NCI-H82 treated with DMSO at 0.1 percent for 48 hours (cell line): ENCODE data around the gene MACROH2A1.

ENCODE experiments used
- DNase-seq: peaks from one replicate; lab custom pipeline; 2025; ENCODE audit not compliant: unreplicated experiment; lab: John Stamatoyannopoulos, UW

MACROH2A1 gene

GRCh38 chr5:135335031-135335828 is 63.8 kb downstream of the MACROH2A1 start:
- DNase-seq, result no peak

DNA sequence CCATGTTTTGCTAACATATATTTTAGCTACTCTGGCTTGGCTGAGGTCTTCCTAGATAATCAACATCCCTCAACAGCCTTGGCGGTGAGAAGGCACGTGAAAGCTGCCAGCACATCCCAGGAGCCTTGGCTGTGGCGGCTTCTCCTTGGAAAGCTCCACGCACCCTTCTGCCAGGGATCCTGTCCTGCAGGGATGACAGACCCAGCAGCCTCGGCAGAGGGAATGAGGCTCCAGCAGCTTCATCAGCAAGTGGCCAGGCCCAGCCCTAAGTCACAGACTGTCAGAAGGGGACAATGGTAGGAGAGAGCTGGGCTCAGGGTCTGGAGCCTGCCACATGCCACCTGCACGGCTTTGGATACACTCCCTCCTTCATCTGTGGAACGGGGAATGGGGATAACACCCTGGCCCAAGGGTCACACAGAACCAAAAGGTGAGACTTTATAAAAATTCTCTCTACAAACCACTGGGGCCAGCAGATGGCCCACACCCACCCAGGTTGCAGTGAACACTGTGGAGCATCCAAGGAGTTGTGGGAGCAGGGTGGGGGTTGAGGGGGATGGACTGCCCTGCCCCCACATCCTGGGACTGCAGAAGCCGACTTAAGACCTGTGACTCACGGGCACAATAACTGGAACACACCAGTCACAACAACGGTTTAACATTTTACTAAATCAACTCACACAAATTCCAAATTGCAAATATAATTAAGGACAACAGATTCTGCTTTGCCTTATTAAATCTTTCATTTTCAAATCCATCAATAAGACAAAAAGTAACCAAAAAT is 65.1 kb downstream of the MACROH2A1 start:
- no peak for DNase-seq

DNA sequence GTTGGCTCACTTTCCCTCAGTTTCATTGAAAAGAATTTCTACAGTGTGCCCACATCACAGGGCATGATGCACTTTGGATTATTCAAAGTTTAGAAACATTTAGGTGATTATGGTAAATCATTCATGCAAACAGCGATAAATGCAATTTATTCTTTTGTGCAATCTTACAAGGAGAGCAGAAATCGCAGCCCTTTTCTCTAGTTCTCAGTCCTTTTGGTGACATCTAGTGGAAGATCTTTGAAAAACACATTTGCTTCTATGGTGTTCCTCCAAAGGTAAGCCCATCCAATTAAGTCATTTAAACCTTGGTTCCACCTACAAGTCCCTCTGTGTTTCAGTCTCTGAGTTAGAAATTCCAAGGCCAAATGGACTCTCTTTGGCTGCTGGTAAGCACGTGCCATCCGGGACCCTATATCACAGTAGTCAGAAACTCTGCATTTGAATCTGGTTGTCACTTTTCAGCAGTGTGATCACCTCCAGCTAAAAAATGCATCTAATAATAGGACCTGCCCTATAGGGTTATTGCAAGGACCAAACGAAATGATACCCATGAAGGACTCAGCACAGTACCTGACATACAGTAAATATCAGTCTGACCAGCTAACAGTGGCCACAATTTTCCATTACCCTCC is 66.4 kb downstream of the MACROH2A1 start:
- peak; percentile 54 for DNase-seq

DNA sequence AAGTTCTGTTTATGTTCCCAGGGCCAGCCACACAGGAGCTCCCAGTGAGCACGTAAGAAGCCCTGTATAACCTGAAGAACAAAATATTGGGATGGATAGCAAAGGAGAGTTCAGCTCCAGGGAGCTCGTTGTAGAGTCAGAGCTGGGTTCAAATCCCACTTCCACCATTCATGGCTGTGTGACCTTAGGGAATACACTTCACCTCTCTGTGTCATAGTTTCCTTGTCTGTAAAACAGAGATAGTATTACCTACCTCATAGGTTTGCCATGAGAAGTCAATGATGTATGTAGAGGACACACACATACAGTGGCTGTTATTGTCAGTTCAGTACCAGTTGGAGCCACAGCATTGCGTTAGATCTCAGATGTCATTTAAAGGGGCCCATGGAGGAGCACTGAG is 67.4 kb downstream of the MACROH2A1 start:
- no peak for DNase-seq

DNA sequence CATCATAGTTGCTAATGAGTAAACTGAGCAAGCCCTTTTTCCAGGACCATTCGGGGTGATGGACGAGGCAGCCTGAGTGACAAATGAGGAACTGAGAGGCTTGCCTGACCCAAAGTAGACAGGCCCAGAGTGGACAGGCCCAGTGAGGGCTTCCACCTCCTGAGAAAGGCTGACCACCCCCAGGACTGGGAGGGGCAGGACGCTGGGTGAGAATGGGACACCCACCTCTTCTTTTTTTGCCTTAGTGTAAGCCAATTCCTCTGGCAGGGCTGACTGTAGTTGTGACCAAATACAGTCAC is 68.3 kb downstream of the MACROH2A1 start:
- DNase-seq, result no peak

- no peak for DNase-seq
Observed at GRCh38 chr5:135329913-135330797, 68.9 kb downstream of the MACROH2A1 start.

DNA sequence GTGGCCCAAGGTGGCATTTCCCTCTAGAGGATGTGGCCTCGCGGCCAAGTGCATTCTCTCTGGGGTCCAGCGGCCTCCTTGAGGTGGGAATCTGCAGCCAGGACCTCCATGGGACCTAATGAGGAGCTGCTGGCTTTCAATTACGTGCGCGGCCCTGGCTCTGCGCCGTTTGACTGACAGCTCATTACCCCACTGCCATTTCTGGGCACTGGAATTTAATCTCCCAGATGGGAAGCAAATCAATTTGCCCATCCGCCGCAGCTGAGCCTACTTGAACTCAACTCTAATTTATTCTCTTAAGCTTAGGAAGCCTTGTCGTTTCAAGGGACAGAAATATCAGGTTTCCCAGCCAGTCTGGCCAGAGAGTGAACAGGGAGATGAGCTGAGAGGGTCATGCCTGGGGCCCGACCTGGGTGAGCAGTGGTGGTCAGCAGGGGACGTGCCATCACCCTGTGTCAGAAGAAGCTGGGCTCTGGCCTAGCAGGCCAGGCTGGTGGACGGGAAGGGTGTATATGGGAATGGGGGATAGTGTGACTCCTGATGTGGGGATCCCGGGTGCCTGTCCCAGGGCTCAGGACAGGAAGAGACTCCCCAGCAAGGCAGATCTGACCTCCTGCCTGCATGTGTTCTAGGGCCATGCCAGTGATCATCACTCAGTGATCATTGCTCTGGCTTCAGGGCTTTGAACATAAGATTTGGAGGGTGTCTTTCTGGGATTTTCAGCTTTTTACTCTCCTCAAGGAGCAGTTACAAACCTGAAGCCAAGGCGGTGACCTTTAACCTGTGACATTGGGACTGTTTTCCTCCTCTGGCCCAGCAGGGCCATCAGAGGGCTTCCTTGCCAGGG is 69.7 kb downstream of the MACROH2A1 start:
- peak; percentile 82 for DNase-seq

DNA sequence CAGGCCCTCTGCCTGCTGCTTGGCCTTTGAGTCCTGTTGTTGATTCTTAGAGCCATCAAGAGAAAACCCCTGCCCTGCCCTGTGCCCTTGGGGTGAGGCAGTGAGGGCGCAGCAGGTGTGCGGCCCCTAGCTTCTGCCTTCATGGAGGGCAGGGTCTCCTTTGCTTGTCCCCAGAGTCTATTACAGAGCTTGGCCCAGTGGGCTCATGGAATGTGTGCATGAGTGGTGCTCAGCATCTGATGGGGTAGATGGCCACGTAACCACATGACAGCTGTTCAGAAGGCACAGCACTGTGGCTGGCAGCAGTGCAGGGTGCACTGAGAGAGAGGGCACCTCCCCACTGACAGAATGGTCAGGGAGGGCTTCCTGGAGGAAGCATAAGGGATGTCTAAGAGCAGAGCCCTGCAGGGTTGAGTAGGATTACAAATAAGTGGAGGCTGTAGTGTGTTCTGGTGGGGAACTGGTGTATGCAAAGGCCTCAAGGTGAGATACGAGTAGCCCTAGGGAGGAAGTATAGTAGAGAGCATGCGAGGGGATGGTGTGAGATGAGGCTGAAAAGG is 70.8 kb downstream of the MACROH2A1 start:
- no peak for DNase-seq

DNA sequence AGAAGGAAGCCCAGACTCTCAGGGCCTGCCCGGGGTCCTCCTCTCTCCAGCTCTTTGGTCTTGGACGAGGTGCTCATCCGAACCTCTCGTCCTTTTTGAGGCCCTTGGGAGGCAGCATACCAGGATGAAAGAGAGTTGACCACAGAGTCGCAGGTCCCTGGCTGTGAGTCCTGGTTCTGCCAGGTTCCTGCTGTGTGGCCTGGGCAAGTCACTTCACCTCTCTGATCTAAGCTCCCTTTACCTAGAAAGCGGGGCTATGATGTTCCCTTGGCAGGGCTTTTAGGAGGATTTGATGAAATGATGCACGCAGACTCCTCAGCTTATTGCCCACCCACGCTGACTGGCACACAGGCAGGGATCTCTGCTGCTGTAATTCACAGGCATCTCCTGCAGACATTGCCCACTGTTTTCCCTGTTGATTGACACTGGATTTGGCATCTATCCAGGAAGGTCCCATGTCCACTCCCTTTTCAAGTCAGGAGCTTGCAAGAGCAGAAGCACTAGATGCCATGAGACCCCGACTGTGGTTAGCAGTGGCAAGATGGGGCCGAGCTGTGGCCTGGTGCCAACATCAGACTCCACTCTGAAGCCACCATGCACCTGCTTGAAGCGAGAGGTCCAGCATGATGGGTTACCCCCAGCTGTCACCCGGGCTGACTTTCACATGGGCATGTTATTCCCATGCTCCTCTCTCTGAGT is 71.5 kb downstream of the MACROH2A1 start:
- no peak for DNase-seq

DNA sequence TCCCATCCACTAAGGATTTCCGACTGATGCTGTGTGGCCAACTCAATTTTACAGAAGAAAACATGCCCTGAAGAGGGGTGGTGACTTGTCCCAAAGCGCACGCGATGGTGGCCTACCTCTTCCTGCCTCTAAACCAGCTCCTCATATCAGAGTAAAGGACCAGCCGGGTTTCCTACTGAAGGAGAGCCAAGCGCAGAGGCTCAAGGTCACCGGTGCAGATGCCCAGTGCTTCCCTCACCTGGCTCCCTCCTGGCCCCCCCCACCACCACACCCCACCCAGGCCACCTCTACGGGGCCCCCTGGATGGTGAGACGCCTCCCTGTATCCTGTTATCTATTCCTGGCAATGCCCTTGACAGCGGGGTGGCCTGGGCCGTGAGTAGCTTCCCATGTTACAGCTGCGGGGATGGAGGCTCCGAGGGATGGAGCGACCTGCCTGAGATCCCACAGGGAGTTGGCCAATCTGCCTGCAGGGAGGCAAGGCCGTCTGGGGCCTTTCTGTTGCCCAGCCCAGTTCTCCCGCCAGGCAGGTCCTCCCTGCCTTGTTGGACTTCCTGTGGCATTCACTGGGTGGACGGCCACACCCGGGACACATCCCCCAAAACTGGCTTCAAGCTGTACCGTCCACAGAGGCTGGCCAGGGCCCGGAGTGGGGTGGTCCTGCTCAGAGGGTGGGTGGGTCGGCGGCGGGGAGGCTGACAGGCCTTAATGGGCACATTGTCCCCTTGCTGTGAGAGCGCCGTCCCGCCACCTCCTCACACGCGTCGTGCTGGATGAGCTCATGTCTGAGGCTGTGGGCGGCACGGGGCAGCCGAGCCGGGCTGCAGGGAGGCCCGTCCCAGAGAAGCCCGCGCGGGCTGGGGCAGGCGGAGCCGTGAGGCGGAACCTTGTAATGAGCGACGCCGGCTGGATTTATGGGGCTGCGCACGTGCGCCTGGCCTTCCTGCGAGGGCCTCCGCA is 72.5 kb downstream of the MACROH2A1 start:
- no peak for DNase-seq

- no peak for DNase-seq
Observed at GRCh38 chr5:135324897-135325650, 74.0 kb downstream of the MACROH2A1 start.

DNA sequence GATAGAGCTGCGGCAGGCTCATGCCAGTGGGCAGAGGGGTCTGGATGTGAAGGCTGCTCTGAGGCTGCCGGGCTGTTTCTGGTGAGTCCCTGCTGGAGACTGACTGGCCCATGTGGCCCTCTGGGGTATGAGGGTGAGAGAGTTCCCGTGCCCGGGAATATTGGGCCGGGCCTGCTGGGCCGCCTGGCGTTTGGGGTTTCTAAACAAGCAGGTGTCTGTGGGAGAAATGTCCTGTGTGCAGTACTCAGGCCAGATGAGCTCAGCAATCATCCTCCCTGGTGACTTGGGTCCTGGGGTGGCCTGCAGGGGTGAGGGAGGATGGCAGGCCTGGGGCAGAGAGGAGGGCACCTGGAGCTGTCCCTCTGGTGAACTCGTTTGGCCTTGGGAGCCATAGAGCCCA is 74.9 kb downstream of the MACROH2A1 start:
- DNase-seq, result no peak

- DNase-seq, result no peak
Observed at GRCh38 chr5:135323701-135324132, 75.3 kb downstream of the MACROH2A1 start.

DNA sequence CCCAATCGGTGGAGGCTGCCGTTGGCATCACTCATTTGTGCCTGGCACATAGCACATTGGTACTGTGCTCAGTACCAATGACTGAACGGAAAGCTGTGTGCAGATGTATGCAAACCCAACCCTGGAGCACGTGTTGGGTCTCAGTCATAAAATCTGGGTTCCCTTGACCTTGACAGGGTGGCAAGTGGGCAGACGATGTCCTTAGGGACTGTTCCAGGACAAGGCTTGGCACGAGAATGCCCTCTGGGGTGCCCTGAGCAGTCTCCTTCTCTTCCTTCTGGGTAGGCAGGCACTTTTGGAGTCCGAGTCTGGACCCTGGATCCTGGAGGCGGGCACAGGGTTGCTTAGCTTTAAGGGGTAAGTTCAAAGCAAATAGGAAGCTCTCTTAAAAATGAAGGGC is 75.8 kb downstream of the MACROH2A1 start:
- no peak for DNase-seq

- no peak for DNase-seq
Observed at GRCh38 chr5:135322744-135323143, 76.3 kb downstream of the MACROH2A1 start.

- DNase-seq, result no peak
Observed at GRCh38 chr5:135322271-135322670, 76.8 kb downstream of the MACROH2A1 start.

DNA sequence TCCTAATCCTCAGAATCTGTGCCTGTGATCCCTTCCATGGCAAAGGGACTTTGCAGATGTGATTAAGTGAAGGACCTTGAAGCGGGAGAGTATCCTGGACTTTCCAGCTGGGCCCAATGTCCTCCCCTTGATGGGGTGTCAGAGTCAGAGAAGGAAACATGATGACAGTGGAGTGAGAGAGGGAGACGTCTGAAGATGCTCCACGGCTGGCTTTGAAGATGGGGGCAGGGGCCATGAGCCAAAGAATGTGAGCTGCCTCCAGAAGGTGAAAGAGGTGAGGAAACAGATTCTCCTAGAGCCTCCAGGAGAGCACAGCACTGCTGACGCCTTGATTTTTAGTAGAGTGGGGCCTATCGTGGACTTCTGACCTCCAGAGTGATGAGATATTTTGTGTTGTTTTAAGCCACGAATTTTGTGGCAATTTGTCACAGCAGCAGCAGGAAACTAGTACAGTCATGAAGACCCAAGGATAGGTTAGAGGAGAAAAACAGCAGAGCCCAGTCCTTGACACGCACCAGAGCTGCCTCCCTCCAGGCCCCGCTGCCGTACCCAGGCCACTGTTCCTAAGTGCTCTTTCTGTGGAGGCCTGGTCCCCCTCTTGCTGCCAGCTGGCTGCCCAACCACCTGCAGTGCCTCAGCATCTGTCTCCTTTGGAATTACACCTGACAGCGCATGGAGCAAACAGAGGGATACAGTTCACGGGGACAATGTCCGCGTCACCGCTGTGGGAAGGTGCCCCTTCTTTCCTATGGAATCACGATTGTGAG is 78.1 kb downstream of the MACROH2A1 start:
- no peak for DNase-seq
